VCaP (cell line): ENCODE results near the gene AP3S1.

ENCODE experiments used
- H3K27ac ChIP-seq: fragments of 450-650 bp; 2 replicates; pipeline ENCODE4 v1.5.1; 2017
- TF ChIP-seq, protein P1 (sequence below): fragments of 450-650 bp; conservative IDR thresholded peaks from 2 replicates; pipeline ENCODE4 v1.5.1; 2017; ENCODE audit warnings: mild to moderate bottlenecking, moderate library complexity

Gene AP3S1

DNA sequence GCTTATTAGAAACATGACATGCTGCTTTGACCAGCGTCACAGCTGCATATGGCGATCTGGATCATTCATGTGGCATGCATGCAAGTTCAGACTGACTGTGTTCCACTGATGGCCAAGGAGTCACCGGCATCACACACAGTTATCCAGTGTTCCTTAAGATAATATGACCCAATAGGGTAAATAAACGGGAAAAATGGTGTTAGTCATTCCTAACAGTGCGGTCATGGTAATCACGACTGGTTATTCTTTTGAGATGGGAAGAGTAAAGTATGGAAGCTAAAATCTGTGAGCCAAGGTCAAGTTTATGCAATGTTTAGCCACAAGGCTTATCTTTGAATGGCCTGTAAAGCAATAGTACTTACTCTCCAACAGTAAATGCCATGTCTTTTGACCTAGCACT lies 91.3 kb downstream of the AP3S1 start:
- TF ChIP-seq, protein P1, sequence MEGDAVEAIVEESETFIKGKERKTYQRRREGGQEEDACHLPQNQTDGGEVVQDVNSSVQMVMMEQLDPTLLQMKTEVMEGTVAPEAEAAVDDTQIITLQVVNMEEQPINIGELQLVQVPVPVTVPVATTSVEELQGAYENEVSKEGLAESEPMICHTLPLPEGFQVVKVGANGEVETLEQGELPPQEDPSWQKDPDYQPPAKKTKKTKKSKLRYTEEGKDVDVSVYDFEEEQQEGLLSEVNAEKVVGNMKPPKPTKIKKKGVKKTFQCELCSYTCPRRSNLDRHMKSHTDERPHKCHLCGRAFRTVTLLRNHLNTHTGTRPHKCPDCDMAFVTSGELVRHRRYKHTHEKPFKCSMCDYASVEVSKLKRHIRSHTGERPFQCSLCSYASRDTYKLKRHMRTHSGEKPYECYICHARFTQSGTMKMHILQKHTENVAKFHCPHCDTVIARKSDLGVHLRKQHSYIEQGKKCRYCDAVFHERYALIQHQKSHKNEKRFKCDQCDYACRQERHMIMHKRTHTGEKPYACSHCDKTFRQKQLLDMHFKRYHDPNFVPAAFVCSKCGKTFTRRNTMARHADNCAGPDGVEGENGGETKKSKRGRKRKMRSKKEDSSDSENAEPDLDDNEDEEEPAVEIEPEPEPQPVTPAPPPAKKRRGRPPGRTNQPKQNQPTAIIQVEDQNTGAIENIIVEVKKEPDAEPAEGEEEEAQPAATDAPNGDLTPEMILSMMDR, result no peak
- no peak overlapping the region for H3K27ac ChIP-seq

DNA sequence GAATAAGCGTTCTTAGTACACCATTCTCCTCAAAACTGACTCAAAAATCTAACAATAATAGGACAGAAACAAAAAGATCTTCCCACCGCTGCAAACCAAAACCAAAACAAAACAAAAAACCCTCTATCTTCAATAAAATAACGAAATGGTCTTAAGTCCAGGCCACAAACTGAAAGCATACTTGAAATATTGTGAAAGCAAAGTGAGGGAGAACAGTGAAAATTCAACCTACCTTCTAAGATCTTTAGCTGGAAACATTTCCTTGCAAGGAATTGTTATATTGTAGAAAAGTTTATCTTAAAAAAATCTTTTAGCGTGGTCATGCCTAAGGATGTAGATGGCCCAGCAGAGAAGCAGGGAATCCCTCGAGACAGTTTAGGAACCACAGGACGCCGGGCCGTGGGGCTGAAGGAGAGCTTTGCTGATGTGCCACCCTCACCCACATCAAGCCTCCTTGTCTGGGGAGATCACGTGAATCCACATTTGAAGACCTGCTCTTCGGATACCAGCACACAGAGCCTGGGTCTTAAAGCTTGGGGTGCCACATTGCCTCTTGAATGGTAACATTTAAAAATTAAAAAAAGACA lies 92.7 kb downstream of the AP3S1 start:
- TF ChIP-seq, protein P1, result no peak
- H3K27ac ChIP-seq, result no peak overlapping the region

DNA sequence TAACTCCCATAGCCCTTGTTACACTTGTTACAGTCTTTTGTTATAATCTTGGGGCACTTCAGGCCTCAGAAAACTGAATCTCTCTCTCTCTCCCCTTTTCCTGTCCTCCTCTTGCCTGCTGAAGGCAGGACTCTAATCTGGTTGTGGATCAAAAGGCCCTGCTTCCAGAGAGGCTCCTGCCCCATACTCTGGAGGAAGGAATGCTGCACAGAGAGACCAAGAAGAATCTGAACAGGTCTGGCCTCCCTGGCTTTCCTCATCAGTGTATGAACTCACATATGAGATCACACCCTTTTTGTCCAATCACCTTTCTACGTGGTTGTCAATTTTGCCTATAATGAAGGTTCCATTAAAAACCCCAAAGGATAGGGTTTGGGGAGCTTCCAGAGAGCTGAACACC lies 94.3 kb downstream of the AP3S1 start:
- TF ChIP-seq, protein P1, result no peak

DNA sequence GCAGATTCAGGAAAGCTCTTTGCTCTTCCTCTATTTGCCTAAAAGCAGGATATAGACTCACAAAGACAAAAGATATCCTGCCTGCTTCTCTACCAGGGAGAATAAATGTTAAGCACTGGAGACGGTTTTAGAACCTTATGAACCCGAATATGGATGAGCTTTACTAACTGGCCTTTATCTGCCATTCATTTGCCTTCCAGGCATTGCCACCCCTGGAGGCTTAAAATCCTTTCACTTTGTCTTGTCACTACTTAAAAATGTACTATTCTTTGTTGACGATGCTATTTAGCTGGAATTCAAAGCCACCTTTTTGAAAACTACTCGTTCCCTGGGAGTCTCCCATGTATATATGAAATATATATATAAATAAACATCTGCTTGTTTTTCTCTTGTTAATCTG lies 97.3 kb downstream of the AP3S1 start:
- no peak overlapping the region for H3K27ac ChIP-seq
- TF ChIP-seq, protein P1, result no peak

More for the DNA sequence above, 94.3 kb downstream of the AP3S1 start:
- H3K27ac ChIP-seq, result no peak overlapping the region

DNA sequence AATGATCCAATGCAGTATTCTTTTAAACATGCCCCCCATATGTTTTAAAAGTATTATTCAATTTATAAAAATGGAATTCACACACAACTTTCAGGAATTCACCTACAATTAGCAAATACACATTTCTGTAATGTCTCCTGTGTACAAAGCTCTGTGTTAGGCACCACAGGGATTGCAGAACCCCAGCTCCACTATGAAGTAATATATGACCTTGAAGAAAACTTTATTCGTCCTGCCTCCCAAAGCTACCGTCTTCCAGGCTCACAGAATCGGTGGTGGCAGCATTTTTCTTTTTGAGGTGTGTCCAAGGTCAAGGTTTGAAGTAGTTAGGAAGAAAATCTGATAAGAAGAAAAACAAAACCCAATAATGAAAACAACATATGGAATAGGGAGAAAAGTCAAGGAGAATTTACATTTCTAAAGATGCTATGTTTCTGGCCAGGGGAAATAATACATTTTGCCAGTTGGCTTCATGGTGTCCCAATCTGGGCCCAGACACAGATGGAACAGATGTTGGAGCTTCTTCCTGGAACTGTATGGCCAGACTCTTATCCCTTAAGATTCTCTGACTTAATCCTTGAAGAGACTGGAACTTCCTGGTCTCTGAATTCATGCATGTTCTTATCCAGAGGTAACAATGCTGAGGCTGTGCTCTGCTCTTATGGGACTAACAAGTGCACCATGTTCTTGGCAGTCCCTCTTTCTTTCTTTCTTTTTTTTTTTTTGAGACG lies 98.5 kb downstream of the AP3S1 start:
- H3K27ac ChIP-seq, result no peak overlapping the region
- TF ChIP-seq, protein P1, result no peak

DNA sequence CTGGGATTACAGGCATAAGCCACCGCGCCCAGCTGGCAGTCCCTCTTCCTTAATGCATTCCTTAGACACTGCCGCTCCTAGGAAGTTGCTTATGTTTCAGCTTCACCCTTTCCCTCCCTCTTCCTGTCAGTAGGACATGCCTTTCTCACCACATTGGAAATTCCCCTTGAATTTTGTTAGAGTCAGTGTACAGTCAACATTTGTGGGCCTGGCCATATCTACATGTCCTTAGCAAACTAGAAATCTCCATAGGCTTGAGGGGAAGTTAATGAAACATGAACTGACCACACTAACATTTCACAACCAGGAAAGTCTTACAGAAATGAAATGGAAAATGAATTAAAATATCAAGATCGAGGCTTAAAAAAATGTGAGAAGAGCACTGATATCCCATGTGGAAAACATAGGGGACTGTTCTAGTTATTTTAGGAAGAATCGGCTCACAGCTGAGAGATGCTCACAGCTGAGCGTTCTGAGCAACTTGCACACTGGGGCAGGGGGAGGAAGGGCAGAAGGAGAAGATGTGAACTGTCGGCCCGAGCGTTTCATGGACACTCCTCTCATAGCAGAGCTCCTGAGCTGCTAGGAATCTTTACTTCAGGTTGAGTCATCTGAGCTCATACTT lies 99.4 kb downstream of the AP3S1 start:
- H3K27ac ChIP-seq, result no peak overlapping the region
- TF ChIP-seq, protein P1, result no peak

DNA sequence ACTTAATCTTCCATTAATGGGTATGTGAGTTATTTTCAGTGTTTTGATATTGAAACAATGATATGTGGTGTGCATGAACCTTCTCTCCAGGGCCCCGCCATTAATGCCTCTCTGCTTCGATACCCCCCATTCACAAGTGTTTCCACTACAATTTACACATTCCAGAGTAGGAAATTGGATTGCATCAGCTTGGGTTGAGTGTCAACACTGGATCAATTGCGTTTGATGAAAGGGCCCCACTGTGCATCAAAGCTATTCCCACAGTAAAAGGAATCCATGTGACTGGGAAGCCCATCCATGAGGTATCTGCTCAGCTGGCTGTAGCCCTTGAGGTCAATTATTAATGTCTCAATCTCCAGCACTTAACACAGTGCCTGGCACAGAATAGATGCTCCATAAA lies 102.8 kb downstream of the AP3S1 start:
- TF ChIP-seq, protein P1, result no peak
- no peak overlapping the region for H3K27ac ChIP-seq
